HCT116 (cell line): ENCODE data around the gene TNFAIP3. TPM values are rescaled to one million over a fixed set of nuclear protein-coding genes. Genes with fewer than 3 reads are reported as not detected.

Experiments
- ATAC-seq: fragments of 200-7000 bp; cut with Tn5 transposase; 2 replicates; pipeline ENCODE4 v1.9.1; 2020; ENCODE audit warnings: mild to moderate bottlenecking, moderate library complexity
- BruUV-seq: library from RNA; stranded (reverse); fragments of 400-500 nt; replicated peaks from 2 replicates; lab custom pipeline; 2021; lab: Mats Ljungman, UMichigan
- CTCF ChIA-PET: fragments of 300-600 bp; sonication (Branson Sonifier 250); formaldehyde crosslinking; loops from one replicate; lab custom pipeline; 2021; ENCODE audit warnings: antibody characterized with exemption; lab: Charles Lee
- POLR2A ChIA-PET: fragments of 300-600, 350-600 bp; sonication (Branson Sonifier 250); formaldehyde crosslinking; loops from one replicate; lab custom pipeline; 2021; ENCODE audit warnings: antibody characterized with exemption; lab: Charles Lee
- RAD21 ChIA-PET, 2 experiments: fragments of 300-600 bp; sonication (Branson Sonifier 250); formaldehyde crosslinking; loops; one replicate each; lab custom pipeline; 2023; ENCODE audit warnings: low total read pairs in 2 of 2; ENCODE audit not compliant: uncharacterized antibody in 2 of 2, unreplicated experiment in 2 of 2, low non-redundant PET in 1 of 2; lab: Charles Lee
- DNase-seq: peaks from one replicate; pipeline ENCODE4 v3.0.0-alpha.2; 2010; ENCODE audit warnings: low read depth, low spot score
- H2AFZ ChIP-seq: fragments of 200-600 bp; shearing (Covaris generic), sonication (generic); 2 replicates; pipeline ENCODE4 v1.6.1; 2017; ENCODE audit warnings: low read depth, mixed run types, mixed read lengths, antibody characterized with exemption, low read length; ENCODE audit not compliant: poor library complexity, severe bottlenecking
- H3K27ac ChIP-seq: 2 replicates; pipeline ENCODE4 v1.5.1; 2012; ENCODE audit warnings: low read depth, low read length
- H3K27me3 ChIP-seq: fragments of 200-600 bp; sonication (generic); 2 replicates; pipeline ENCODE4 v1.6.1; 2016; ENCODE audit warnings: mixed run types, low read length, mixed read lengths; ENCODE audit not compliant: insufficient read depth
- H3K36me3 ChIP-seq, 2 experiments: fragments of 200-500 bp in 1 of 2; fragments of 200-600 bp in 1 of 2; sonication (Bioruptor generic) in 1 of 2; sonication (generic) in 1 of 2; 2 replicates each; pipeline versions ENCODE4 v1.5.1 to v1.6.1; 2014 to 2016; ENCODE audit warnings: low read length in 2 of 2, inconsistent platforms in 1 of 2, mixed read lengths in 1 of 2, mixed run types in 1 of 2; ENCODE audit not compliant: insufficient read depth in 2 of 2, control insufficient read depth in 1 of 2
- H3K4me1 ChIP-seq, 2 experiments: fragments of 200-600 bp in 1 of 2; sonication (generic) in 1 of 2; 2 replicates each; pipeline versions ENCODE4 v1.5.1 to v1.6.1; 2012 to 2017; ENCODE audit warnings: low read length in 2 of 2, inconsistent platforms in 1 of 2, mild to moderate bottlenecking in 1 of 2, mixed read lengths in 1 of 2, mixed run types in 1 of 2, moderate library complexity in 1 of 2; ENCODE audit not compliant: insufficient read depth in 2 of 2, control insufficient read depth in 1 of 2
- H3K4me2 ChIP-seq: fragments of 200-600 bp; sonication (generic); 2 replicates; pipeline ENCODE4 v1.6.1; 2017; ENCODE audit warnings: mixed run types, low read length, mixed read lengths
- H3K4me3 ChIP-seq, 2 experiments: fragments of 200-600 bp in 1 of 2; sonication (generic) in 1 of 2; replicated peaks in 1 of 2; 2 replicates each; pipeline ENCODE4 v1.5.1; 2011 to 2016; ENCODE audit warnings: low read length in 2 of 2, control low read depth in 1 of 2, low read depth in 1 of 2, mild to moderate bottlenecking in 1 of 2, mixed read lengths in 1 of 2, mixed run types in 1 of 2
- H3K79me2 ChIP-seq: fragments of 200-600 bp; sonication (generic); 2 replicates; pipeline ENCODE4 v1.6.1; 2017; ENCODE audit warnings: mild to moderate bottlenecking, mixed run types, low read length, moderate library complexity, mixed read lengths; ENCODE audit not compliant: insufficient read depth
- H3K9ac ChIP-seq: fragments of 200-600 bp; sonication (generic); 2 replicates; pipeline ENCODE4 v1.6.1; 2016; ENCODE audit warnings: low read length, mixed read lengths
- H3K9me2 ChIP-seq: fragments of 200-600 bp; sonication (generic), shearing (Covaris generic); 2 replicates; pipeline ENCODE4 v1.6.1; 2017; ENCODE audit warnings: mixed run types, mild to moderate bottlenecking, moderate library complexity; ENCODE audit not compliant: insufficient read depth
- H3K9me3 ChIP-seq, 2 experiments: fragments of 200-500 bp in 1 of 2; fragments of 200-600 bp in 1 of 2; sonication (Bioruptor generic) in 1 of 2; sonication (generic) in 1 of 2; 2 replicates each; pipeline ENCODE4 v1.6.1; 2014 to 2017; ENCODE audit warnings: low read length in 2 of 2, mixed read lengths in 2 of 2, inconsistent platforms in 1 of 2, low read depth in 1 of 2, mild to moderate bottlenecking in 1 of 2, mixed run types in 1 of 2, moderate library complexity in 1 of 2; ENCODE audit not compliant: control insufficient read depth in 1 of 2, insufficient read depth in 1 of 2
- H4K20me1 ChIP-seq: fragments of 200-600 bp; sonication (generic), shearing (Covaris generic); 2 replicates; pipeline ENCODE4 v1.6.1; 2017; ENCODE audit warnings: mixed run types, mild to moderate bottlenecking, moderate library complexity; ENCODE audit not compliant: insufficient read depth
- CBX3 ChIP-seq: IDR thresholded peaks from 2 replicates; pipeline ENCODE4 v1.6.1; 2012; ENCODE audit warnings: low read depth
- EGR1 ChIP-seq: IDR thresholded peaks from 2 replicates; pipeline ENCODE4 v1.6.1; 2012; ENCODE audit warnings: low read depth
- ELF1 ChIP-seq: IDR thresholded peaks from 2 replicates; pipeline ENCODE4 v1.6.1; 2012; ENCODE audit warnings: low read depth, borderline replicate concordance
- EZH2phosphoT487 ChIP-seq: fragments of 200-600 bp; IDR thresholded peaks from 2 replicates; pipeline ENCODE4 v1.6.1; 2018; ENCODE audit warnings: antibody characterized with exemption, borderline replicate concordance
- FOSL1 ChIP-seq: IDR thresholded peaks from 2 replicates; pipeline ENCODE4 v1.6.1; 2012; ENCODE audit warnings: low read depth
- JUND ChIP-seq: IDR thresholded peaks from 2 replicates; pipeline ENCODE4 v1.6.1; 2012
- MAX ChIP-seq: IDR thresholded peaks from 2 replicates; pipeline ENCODE4 v1.6.1; 2012
- POLR2AphosphoS5 ChIP-seq: IDR thresholded peaks from 2 replicates; pipeline ENCODE4 v1.6.1; 2011; ENCODE audit warnings: mild to moderate bottlenecking, low read depth, low read length, moderate library complexity
- REST ChIP-seq: IDR thresholded peaks from 2 replicates; pipeline ENCODE4 v1.6.1; 2012; ENCODE audit warnings: low read depth
- SP1 ChIP-seq: IDR thresholded peaks from 2 replicates; pipeline ENCODE4 v1.6.1; 2012; ENCODE audit warnings: low read depth
- TCF7L2 ChIP-seq: IDR thresholded peaks from 2 replicates; pipeline ENCODE4 v1.7.0; 2011; ENCODE audit warnings: borderline replicate concordance, inconsistent platforms; ENCODE audit not compliant: insufficient read depth, insufficient read length; ENCODE audit errors: extremely low read depth
- YY1 ChIP-seq: IDR thresholded peaks from 2 replicates; pipeline ENCODE4 v1.6.1; 2011; ENCODE audit warnings: low read length, low read depth, moderate library complexity, mild to moderate bottlenecking; ENCODE audit not compliant: insufficient replicate concordance; ENCODE audit errors: extremely low read depth
- ZFX ChIP-seq: fragments of 450-650 bp; IDR thresholded peaks from 2 replicates; pipeline ENCODE4 v1.6.1; 2017
- intact Hi-C: fragments of 100-400 bp; cut with micrococcal nuclease; formaldehyde crosslinking; loops from 2 replicates; pipeline ENCODE4 v1.10.0; 2022
- total RNA-seq: library from RNA; stranded (reverse); gene quantifications from one replicate; pipeline ENCODE4 v1.2.1, GENCODE V29; 2021; ENCODE audit not compliant: unreplicated experiment

The TNFAIP3 gene
- total RNA-seq, 1 experiment from 2014 or later = 4.4 TPM

- intact Hi-C loops = no loop called here
- no TSS peak for BruUV-seq
- CTCF ChIA-PET = interaction anchor here (1.0 kb wide), 1 partner anchor 11 kb away, joined by 3 read pairs; no protein-coding TSS in a partner anchor
- RAD21 ChIA-PET = no interaction called here
- POLR2A ChIA-PET = no interaction called here
- peaks cover 6 to 7% of the 10 kb centered on the region in 2 experiments; a peak in 3 of 4 replicates for H3K36me3 ChIP-seq
- H3K9ac ChIP-seq = no peak overlapping the region
- H3K4me3 ChIP-seq = no peak overlapping the region
- H3K9me3 ChIP-seq = no peaks in the 10 kb centered on the region
- TF ChIP-seq EGR1 (no peak), ZFX (no peak), YY1 (no peak), ELF1 (no peak), REST (no peak)
- H3K9me2 ChIP-seq = no peaks in the 10 kb centered on the region
- H2AFZ ChIP-seq = no peak overlapping the region
- H3K4me2 ChIP-seq = no peak overlapping the region
- no peaks in the 10 kb centered on the region; a peak in 1 of 4 replicates for H3K4me1 ChIP-seq
- H3K27ac ChIP-seq = no peak overlapping the region
- no peaks in the 10 kb centered on the region for H4K20me1 ChIP-seq
- no peaks in the 10 kb centered on the region for H3K27me3 ChIP-seq
- no peak for ATAC-seq
- no peak for DNase-seq
- H3K79me2 ChIP-seq = no peaks in the 10 kb centered on the region
Observed at GRCh38 chr6:137877113-137877512, 10.1 kb downstream of the TNFAIP3 start.

- Histone ChIP-seq H3K27ac (no peak overlapping the region), H4K20me1 (no peaks in the 10 kb centered on the region), H3K4me1 (no peaks in the 10 kb centered on the region; a peak in 1 of 4 replicates), H3K4me3 (no peak overlapping the region), H3K9ac (no peak overlapping the region), H3K9me3 (no peaks in the 10 kb centered on the region), H2AFZ (no peak overlapping the region), H3K4me2 (no peak overlapping the region), H3K27me3 (no peaks in the 10 kb centered on the region), H3K79me2 (no peaks in the 10 kb centered on the region), H3K36me3 (peaks cover 6 to 7% of the 10 kb centered on the region in 2 experiments; a peak in 3 of 4 replicates), H3K9me2 (no peaks in the 10 kb centered on the region)
- no TSS peak for BruUV-seq
- ChIA-PET CTCF (interaction anchor here (1.0 kb wide), 1 partner anchor 11 kb away, joined by 3 read pairs; no protein-coding TSS in a partner anchor), POLR2A (no interaction called here), RAD21 (no interaction called here)
- DNase-seq = no peak
- intact Hi-C loops = no loop called here
- ATAC-seq = no peak
- TF ChIP-seq TCF7L2 (no peak), ZFX (no peak), REST (no peak), EZH2phosphoT487 (no peak), FOSL1 (no peak), JUND (no peak), SP1 (no peak), CBX3 (no peak), YY1 (no peak), ELF1 (no peak), POLR2AphosphoS5 (no peak), MAX (no peak)
Observed at GRCh38 chr6:137877606-137878005, 10.5 kb downstream of the TNFAIP3 start.
